Stimulated activated effector memory CD8-positive, alpha-beta T cell treated with anti-CD3 and anti-CD28 coated beads, Interleukin-12 subunit alpha, Interleukin-12 subunit beta, amount 100 ng/mL, for 72 hours (primary cell): ENCODE results near the gene PIP5K1B.
A peak's percentile ranks its signal among the peaks of the same experiment; 100 is the strongest.

Experiments
- ATAC-seq: fragments of 150-1000 bp; cut with Tn5 transposase; 2 replicates; pipeline ENCODE4 v1.10.0; 2021
- DNase-seq, 2 donors: peaks; one replicate each; pipeline ENCODE4 v3.0.0; 2021 to 2022; ENCODE audit warnings: low spot score in 2 of 2
- H3K27ac Mint-ChIP-seq: one replicate; pipeline ENCODE4 v1.8.0; 2022; ENCODE audit warnings: mild to moderate bottlenecking, mixed read lengths
- H3K36me3 Mint-ChIP-seq: one replicate; pipeline ENCODE4 v1.8.0; 2022; ENCODE audit warnings: mild to moderate bottlenecking, mixed read lengths
- H3K4me1 Mint-ChIP-seq: one replicate; pipeline ENCODE4 v1.8.0; 2022; ENCODE audit warnings: mixed read lengths
- H3K4me3 Mint-ChIP-seq: one replicate; pipeline ENCODE4 v1.8.0; 2022; ENCODE audit warnings: mild to moderate bottlenecking, mixed read lengths
- H3K9me3 Mint-ChIP-seq: one replicate; pipeline ENCODE4 v1.8.0; 2022; ENCODE audit warnings: mixed read lengths

Gene PIP5K1B

DNA sequence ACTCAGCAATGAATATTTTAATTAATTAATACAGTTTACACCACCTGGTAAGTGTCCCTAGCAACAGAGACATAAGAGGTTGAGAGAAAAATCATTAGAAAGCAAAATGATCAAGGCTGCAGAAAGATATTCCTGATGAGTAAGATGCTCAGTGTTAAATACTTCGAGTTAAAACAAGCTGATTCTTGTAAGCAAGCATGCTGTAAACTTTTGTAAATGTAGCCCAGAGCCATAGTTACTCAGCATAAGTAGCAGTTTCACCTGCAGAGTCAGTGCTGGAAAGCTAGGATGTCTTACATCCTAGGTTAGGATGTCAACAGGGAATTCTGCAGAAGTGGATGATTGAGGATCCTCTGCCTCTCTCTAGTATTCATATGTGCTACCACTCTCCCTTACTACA lies 304.7 kb downstream of the PIP5K1B start:
- ATAC-seq, result no peak
- Mint-ChIP-seq H3K27ac (no peak overlapping the region), H3K36me3 (no peaks in the 10 kb centered on the region), H3K4me1 (peaks cover 7% of the 10 kb centered on the region), H3K4me3 (no peak overlapping the region), H3K9me3 (no peaks in the 10 kb centered on the region)
- DNase-seq, result no peak

DNA sequence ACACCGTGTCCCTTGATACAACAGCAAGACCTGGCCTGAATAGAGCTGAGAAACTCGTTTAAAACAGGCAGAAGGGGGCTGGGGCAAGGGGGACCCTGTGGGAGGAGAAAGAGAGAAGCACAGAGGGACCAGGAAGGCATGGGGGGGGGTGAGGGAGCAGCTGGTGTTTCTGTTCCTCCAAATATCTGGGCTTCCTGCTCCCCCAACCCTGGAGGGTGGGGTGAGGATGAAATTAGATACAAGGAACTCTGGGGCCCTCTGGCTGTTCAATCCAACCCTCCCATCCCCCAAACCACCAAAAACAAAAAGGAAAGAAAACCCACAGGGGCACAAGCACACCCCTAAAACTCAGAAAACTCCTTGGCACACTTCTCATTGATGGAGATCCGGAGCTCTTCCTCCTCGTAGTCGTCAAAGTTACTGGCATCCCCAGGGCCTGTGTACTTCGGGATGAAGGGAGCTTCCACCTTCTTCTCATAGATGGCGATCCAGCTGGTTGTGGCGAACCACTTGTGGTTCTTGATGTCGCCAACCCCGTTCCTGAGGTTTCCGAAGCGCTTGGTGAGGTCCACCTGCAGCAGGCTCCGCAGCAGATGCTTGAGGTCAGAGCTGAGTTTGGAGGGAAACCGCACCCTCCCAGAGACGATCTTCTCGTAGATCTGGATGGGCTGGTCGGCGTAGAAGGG lies 307.8 kb downstream of the PIP5K1B start:
- H3K27ac Mint-ChIP-seq, result no peak overlapping the region
- peaks cover 7% of the 10 kb centered on the region for H3K4me1 Mint-ChIP-seq
- no peak overlapping the region for H3K4me3 Mint-ChIP-seq
- H3K9me3 Mint-ChIP-seq, result no peaks in the 10 kb centered on the region
- DNase-seq (no peak), ATAC-seq (no peak)
- no peaks in the 10 kb centered on the region for H3K36me3 Mint-ChIP-seq

DNA sequence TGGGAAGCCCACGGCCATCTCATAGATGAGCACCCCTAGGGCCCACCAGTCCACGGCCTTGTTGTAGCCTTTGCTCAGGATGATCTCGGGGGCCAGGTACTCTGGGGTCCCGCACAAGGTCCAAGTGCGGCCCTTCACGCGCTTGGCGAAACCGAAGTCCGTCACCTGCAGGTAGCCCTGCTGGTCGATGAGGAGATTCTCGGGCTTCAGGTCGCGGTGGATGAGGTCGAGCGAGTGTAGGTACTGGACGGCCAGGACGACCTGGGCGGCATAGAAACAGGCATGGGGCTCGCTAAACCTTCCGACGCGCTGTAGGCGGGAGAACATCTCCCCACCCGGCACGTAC lies 308.3 kb downstream of the PIP5K1B start:
- H3K9me3 Mint-ChIP-seq, result no peaks in the 10 kb centered on the region
- no peaks in the 10 kb centered on the region for H3K36me3 Mint-ChIP-seq
- no peak overlapping the region for H3K27ac Mint-ChIP-seq
- peaks cover 7% of the 10 kb centered on the region for H3K4me1 Mint-ChIP-seq
- no peak for ATAC-seq
- H3K4me3 Mint-ChIP-seq, result no peak overlapping the region
- no peak for DNase-seq

DNA sequence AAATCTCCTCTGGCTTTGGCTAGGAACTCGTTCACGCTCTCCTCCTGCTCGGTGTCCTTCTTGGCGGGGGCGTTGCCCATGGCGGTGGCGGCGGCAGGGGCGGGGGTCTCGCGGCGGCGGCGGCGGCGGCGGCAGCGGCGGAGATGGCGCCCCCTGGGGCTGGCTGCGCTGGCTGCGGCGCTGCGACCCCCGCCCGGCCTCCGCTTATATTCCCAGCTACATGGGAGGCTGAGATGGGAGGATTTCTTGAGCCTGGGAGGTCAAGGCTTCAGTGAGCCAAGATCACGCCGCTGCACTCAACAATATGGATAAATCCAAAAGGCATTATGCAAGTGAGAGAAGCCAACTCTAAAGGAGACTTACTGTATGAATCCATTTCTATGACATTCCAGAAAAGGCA lies 309.0 kb downstream of the PIP5K1B start, which contains the start of gene PRKACG:
Gene PRKACG (minus strand): TSS at position 101 of the 400 bp plus-strand sequence. CDS start 21 bp downstream, at position 80.
- no peaks in the 10 kb centered on the region for H3K9me3 Mint-ChIP-seq
- no peak within 1 kb of the TSS for H3K4me3 Mint-ChIP-seq
- DNase-seq (no peak), ATAC-seq (no peak)
- peaks cover 7% of the 10 kb centered on the region for H3K4me1 Mint-ChIP-seq
- no peak within 1 kb of the TSS for H3K27ac Mint-ChIP-seq
- H3K36me3 Mint-ChIP-seq, result no peaks in the 10 kb centered on the region

DNA sequence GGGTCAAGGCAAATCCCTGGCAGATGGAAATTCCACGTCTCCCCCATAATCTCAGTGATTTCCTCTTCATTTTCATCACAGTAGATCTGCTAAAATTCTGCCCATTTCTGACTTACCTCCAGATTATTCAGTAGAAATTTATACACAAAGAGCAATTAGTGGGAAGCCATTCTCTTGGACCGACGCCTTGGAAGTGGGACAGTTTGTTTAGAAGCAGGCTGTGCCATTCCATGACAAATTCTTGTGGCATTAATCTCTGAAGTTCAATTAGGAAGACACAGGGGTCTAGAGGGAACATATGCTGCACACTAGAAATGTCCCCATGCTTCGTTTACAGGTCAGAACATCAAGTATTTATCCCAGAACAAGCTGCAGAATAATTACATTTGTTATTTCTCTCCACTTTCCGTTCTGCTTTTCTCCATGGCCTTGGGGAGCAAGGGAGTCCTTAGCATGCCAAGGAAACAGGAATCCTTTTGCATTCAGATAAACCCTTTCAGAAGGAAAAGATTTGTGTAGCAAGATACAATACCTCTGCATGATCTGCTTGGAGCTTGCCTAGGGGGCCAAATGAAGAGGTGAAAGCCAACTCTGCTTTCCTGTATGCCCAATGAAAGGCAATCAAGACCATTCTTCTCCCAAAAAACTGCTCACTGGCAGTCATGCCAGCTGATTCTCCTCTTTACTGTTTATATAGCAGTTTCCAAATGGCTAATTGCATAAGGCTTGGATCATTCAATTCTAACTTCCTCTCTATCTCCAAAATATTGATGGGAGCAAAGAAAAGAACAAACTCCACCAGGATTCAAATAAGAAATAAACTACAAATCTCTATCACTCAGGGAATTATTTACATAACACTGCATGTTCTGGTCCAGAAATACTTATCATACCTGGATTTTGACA lies 311.4 kb downstream of the PIP5K1B start:
- ATAC-seq (no peak), DNase-seq (no peak)
- no peaks in the 10 kb centered on the region for H3K9me3 Mint-ChIP-seq
- peaks cover 20% of the 10 kb centered on the region for H3K4me1 Mint-ChIP-seq
- no peaks in the 10 kb centered on the region for H3K36me3 Mint-ChIP-seq
- no peak overlapping the region for H3K27ac Mint-ChIP-seq
- no peak overlapping the region for H3K4me3 Mint-ChIP-seq

DNA sequence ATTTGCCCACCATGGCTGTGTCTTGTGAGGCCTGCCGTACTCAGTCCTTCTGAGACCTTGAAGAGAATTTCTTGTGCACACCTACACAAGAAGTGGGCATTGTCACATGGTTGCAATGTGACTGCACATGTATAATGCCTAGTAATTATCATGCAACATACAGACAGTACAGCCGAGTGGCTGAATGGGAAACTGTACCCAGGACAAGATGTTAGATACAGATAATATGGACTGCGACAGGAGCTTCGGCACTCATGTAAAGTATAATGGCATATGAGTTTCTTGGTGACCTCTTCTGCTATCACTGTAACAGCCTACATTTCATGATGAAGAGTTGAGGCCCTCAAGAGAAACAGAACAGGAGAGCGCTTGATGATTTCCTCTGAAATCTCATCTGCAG lies 313.7 kb downstream of the PIP5K1B start:
- Mint-ChIP-seq H3K4me3 (no peak overlapping the region), H3K27ac (no peak overlapping the region), H3K4me1 (peaks cover 13% of the 10 kb centered on the region), H3K9me3 (no peaks in the 10 kb centered on the region), H3K36me3 (no peaks in the 10 kb centered on the region)
- DNase-seq (no peak), ATAC-seq (no peak)

DNA sequence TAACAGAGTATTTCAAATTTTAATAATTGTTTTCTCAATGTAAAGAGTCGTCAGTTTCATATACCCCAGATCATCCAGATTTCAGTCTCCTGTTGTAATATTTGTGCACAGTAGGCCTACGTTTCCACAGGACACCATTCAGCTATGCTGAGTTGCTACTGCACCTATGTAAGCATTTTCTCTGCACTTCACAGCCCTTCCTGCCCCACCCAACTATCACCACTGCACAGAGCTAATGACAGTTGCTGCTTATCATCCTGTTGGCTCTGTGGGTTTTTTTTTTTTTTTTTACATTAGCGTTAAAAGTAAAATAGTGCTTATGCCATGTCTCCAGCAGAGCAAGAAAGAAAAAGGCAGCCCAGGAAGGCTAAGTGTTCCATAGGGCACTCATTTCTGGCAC lies 314.8 kb downstream of the PIP5K1B start:
- DNase-seq, result no peak
- no peaks in the 10 kb centered on the region for H3K9me3 Mint-ChIP-seq
- no peak overlapping the region for H3K27ac Mint-ChIP-seq
- no peak overlapping the region for H3K4me3 Mint-ChIP-seq
- peaks cover 13% of the 10 kb centered on the region for H3K4me1 Mint-ChIP-seq
- no peak for ATAC-seq
- no peaks in the 10 kb centered on the region for H3K36me3 Mint-ChIP-seq

DNA sequence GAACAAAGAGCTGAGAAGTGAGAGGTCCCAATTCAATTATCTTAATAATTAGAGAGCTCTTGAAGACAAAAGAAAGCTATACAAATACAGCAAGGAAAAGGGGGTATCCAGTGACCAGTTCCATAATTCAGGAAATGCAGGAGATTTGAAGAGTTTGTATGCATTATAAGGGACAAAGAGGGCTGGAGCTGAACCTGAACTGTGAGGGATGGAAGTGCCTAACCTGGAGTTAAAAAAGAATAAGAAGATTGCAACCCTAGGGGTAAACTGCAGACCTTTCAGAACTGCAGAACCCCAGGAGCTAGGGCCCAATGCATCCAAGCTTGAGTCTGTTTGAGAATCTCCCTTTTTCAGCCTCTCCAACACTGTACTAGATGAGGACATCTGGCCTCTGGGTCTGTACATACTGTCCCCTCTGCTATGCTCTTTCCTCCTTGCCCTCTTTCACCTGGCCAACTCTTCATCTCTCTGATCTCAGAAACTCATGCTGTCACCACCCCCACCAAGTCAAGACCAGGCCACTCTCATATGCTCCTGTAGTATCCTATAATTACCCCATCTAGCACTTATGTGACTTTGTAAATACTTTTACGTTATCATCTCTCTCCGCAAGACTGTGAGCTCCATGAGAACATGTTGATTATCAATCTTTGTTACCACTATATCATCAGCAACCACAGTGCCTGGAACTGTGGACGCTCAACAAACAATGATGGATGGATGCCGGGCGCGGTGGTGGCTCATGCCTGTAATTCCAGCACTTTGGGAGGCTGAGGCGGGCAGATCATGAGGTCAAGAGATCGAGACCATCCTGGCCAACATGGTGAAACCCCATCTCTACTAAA lies 315.5 kb downstream of the PIP5K1B start:
- H3K36me3 Mint-ChIP-seq, result no peaks in the 10 kb centered on the region
- H3K9me3 Mint-ChIP-seq, result no peaks in the 10 kb centered on the region
- no peak overlapping the region for H3K27ac Mint-ChIP-seq
- peaks cover 13% of the 10 kb centered on the region for H3K4me1 Mint-ChIP-seq
- ATAC-seq, result no peak
- H3K4me3 Mint-ChIP-seq, result no peak overlapping the region
- DNase-seq, result no peak

DNA sequence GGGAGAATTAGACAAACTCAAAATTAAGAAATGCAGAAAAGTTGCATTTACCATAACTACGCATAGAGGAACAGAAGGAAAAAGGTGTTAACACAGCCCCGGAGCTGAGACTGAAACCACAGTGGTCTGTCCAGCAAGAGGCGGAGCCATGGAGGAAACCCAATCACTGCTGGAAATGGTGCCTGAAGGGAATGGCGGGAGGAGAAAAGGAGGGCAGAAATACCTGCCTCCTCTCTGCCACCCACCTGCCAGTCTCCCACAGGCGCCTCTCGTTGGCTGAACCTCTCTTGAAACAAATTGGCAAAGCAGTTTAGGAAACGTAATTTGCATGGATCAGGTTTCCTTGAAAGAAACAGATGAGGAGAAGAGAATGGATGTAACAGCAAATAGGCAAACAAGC lies 318.6 kb downstream of the PIP5K1B start:
- ATAC-seq (no peak), DNase-seq (no peak)
- Mint-ChIP-seq H3K4me3 (no peak overlapping the region), H3K4me1 (peaks cover 15% of the 10 kb centered on the region), H3K27ac (no peak overlapping the region), H3K36me3 (no peaks in the 10 kb centered on the region), H3K9me3 (no peaks in the 10 kb centered on the region)

DNA sequence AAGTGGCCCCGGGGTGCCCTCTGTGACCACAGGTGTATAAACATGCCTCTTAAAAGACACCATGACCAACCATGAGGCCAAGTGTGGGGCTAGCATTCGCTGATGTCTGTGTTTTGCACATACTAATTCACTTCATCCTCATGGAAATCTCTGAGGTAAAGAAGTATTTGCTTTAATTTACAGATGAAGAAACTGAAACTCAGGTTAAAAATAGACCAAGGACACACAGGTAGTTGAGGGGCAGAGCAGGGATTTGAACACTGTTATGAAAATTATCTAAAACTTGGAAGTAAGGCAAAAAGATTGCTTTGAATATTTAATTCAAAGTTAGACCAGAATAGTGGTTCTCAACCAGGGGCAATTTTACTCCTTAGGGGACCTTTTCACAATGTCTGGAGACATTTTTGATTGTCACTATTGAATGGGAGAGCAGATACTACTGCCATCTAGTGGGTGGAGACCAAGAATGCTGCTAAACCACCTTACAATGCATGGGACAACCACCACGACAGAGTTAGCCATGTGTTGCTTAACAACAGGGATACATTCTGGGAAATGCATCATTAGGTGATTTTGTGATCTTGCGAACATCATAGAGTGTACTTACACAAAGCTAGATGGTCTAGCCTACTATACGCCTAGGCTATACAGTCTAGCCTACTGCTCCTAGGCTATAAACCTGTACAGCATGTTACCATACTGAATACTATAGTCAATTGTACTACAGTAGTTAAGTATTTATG lies 322.5 kb downstream of the PIP5K1B start:
- H3K4me1 Mint-ChIP-seq, result peaks cover 12% of the 10 kb centered on the region
- peak; percentile 76 for ATAC-seq
- H3K9me3 Mint-ChIP-seq, result no peaks in the 10 kb centered on the region
- H3K27ac Mint-ChIP-seq, result no peak overlapping the region
- DNase-seq, result no peak
- no peaks in the 10 kb centered on the region for H3K36me3 Mint-ChIP-seq
- H3K4me3 Mint-ChIP-seq, result no peak overlapping the region

DNA sequence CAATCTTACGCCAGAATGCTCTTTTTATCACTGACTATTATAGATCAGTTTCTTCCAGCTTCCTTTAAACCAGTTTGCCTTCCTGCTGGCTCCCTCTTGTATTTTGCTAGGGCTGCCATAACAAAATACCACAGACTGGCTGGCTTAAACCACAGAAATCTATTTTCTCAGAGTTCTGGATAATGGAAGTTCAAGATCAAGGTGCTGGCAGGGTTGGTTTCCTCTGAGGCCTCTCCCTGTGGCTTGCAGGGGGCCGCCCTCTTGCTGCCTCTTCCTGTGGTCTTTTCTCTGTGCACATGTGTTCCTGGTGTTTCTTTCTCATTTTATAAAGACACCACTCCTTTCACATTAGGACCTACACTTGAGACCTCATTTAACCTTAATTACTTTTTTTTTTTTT lies 323.7 kb downstream of the PIP5K1B start:
- no peak overlapping the region for H3K4me3 Mint-ChIP-seq
- ATAC-seq (no peak), DNase-seq (no peak)

DNA sequence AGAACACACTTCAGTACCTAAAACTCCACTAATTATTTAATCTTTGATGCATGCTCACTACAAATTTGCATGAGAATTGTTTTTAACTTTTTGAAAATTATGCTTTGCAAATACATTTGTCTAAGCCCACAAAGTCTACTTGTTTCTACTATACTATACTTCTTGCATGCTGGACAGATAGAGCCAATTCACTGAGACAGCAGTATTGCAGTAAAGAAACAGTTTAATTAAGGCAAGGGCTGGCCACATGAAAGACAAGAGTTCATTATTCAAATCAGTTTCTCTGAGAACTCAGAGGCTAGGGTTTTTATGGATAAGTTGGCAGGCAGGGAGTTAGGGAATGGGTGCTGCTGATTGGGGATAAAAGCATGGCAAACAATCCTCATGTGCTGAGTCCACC lies 324.5 kb downstream of the PIP5K1B start:
- ATAC-seq (no peak), DNase-seq (no peak)
- H3K4me1 Mint-ChIP-seq, result peaks cover 12% of the 10 kb centered on the region
- no peaks in the 10 kb centered on the region for H3K9me3 Mint-ChIP-seq
- no peak overlapping the region for H3K4me3 Mint-ChIP-seq
- no peak overlapping the region for H3K27ac Mint-ChIP-seq
- H3K36me3 Mint-ChIP-seq, result no peaks in the 10 kb centered on the region

More for the DNA sequence above, 323.7 kb downstream of the PIP5K1B start:
- Mint-ChIP-seq H3K4me1 (peaks cover 12% of the 10 kb centered on the region), H3K9me3 (no peaks in the 10 kb centered on the region), H3K36me3 (no peaks in the 10 kb centered on the region), H3K27ac (peak overlapping the region; percentile 23)

DNA sequence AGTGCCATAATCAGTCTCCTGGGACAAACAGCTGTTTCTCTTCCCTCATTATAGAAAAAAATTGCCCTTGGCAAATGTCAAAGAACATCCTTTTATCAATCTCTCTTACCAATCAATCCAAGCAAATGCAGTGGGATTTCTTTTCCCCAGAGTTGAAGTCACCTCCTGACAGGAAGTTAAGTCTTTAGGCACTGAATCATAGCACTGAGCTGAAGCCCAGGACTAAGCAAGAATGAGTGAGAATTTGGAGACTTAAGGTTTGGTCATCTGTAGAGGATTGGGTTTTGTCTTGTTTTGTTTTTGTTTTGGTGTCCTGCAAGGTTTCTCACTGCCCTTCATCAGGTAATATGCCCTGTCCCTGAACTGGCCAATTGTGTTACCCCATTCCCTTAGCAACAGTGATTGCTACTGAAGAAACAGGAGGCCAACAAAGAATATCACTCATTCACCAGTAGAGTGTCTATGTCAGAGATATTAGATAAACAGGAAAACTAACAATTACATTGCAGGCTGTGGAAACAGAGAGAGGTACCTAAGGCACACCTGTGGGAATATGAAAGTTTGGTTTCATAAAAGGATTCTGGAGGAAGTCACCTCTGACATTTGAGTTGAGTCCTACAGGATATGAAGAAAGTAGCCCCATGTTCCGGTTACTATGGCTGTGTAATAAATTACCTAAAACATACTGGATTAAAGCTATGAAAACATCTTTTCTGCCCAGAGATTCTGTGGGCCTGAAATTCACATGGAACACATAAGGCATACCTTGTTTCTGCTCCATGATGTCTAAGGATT lies 326.0 kb downstream of the PIP5K1B start:
- no peak overlapping the region for H3K4me3 Mint-ChIP-seq
- peaks cover 14% of the 10 kb centered on the region for H3K4me1 Mint-ChIP-seq
- DNase-seq, result no peak
- H3K36me3 Mint-ChIP-seq, result peaks cover 2% of the 10 kb centered on the region
- no peak for ATAC-seq
- peak overlapping the region; percentile 68 for H3K27ac Mint-ChIP-seq
- H3K9me3 Mint-ChIP-seq, result no peaks in the 10 kb centered on the region

DNA sequence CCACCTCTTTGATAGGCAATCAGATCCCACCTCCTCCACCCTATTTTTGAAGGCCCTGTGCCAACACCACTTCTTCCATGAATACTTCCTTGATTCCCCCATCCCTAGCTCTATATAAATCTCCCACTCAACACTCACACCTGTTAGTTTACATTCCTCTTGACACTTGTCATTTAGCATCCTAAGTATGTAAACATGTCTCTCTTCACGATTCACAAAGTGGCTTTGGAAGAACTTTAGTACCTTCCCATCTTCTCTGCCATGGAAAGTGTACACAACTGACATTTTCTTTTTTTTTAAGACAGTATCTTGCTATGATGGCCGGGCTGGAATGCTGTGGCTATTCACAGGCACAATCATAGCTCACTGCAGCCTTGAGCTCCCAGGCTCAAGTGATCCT lies 329.0 kb downstream of the PIP5K1B start:
- H3K27ac Mint-ChIP-seq, result no peak overlapping the region
- ATAC-seq (no peak), DNase-seq (no peak)
- peaks cover 19% of the 10 kb centered on the region for H3K4me1 Mint-ChIP-seq
- H3K36me3 Mint-ChIP-seq, result peaks cover 10% of the 10 kb centered on the region
- H3K9me3 Mint-ChIP-seq, result no peaks in the 10 kb centered on the region
- no peak overlapping the region for H3K4me3 Mint-ChIP-seq
